Endothelial cell of umbilical vein (primary cell): ENCODE measurements around the gene SETX.

ENCODE experiments used
- CTCF ChIP-seq, 2 donors: IDR thresholded peaks; 1 replicate in 1 of 2; 2 replicates in 1 of 2; pipeline ENCODE4 v1.5.1; 2011; ENCODE audit warnings: low read length in 2 of 2, mild to moderate bottlenecking in 2 of 2, moderate library complexity in 2 of 2, control low read depth in 1 of 2, inconsistent platforms in 1 of 2, low read depth in 1 of 2; ENCODE audit not compliant: insufficient read depth in 1 of 2; ENCODE audit errors: extremely low read depth in 1 of 2
- EZH2 ChIP-seq: IDR thresholded peaks from 2 replicates; pipeline ENCODE4 v1.6.1; 2012; ENCODE audit warnings: borderline replicate concordance, low read depth, mild to moderate bottlenecking, moderate library complexity, low read length, inconsistent platforms; ENCODE audit not compliant: severe bottlenecking
- FOS ChIP-seq: IDR thresholded peaks from 2 replicates; pipeline ENCODE4 v1.6.1; 2011; ENCODE audit warnings: mild to moderate bottlenecking, low read length, moderate library complexity, borderline replicate concordance; ENCODE audit not compliant: insufficient read depth
- POLR2A ChIP-seq: IDR thresholded peaks from 2 replicates; pipeline ENCODE4 v1.6.1; 2012; ENCODE audit warnings: low read depth, mild to moderate bottlenecking, control low read depth, low read length
- POLR2AphosphoS5 ChIP-seq: IDR thresholded peaks from 2 replicates; pipeline ENCODE4 v1.6.1; 2012; ENCODE audit warnings: low read depth, mild to moderate bottlenecking, control low read depth, low read length, moderate library complexity; ENCODE audit not compliant: insufficient read depth

GRCh38 chr9:132235125-132235524 lies 119.7 kb downstream of the SETX start:
- no peak for TF ChIP-seq CTCF (IDR thresholded peaks at IDR 0.05; ENCODE audit: extremely low read depth in 1 of 2, insufficient read depth in 1 of 2, low read depth in 1 of 2, low read length in 2 of 2)
- TF ChIP-seq POLR2A, result no peak
- TF ChIP-seq EZH2, result no peak
- no peak for TF ChIP-seq POLR2AphosphoS5
- no peak for TF ChIP-seq FOS
